SIG-M5 (cell line): ENCODE results near the gene SERP2.

Experiments used
- DNase-seq: peaks from one replicate; lab custom pipeline; 2025; lab: John Stamatoyannopoulos, UW

The SERP2 gene

DNA sequence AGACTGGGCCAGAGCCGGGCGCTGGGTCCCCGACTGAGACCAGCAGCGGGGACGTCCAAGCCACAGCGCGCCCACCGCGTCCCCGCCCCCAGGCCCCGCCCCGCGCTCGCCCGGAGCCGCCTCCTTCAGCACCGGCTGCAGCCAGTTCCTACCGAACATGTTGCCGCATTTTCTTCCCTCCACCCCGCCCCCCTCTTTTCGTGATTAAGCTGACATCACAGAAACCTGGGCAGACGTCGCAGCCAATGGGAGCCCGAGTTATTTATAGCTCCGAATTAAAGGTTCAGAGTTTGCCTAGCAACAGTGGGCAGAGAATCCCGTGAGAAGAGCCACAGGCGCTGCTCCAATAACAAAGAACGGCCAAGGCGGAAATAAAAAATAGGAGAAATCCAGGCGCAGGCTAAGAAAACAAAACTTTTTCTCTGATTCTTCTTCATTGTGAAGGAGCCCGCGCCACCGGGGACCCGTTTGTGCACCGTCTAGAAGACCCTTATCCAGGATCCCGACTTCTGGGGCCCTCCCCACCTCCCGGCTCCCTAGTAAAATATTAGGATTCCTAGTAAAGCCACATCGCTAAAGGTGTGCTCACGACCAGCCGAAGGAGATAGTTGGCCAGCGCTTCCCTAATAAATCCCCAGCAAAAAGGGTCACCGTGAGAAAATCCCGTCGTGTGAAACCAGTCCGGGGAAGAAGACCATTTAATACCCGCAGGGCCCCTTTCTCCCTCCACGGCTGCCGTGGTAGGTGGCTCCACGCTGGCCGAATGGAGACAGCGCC lies 61.7 kb downstream of the SERP2 start:
- peak; percentile 85 for DNase-seq

- DNase-seq = no peak
Observed at GRCh38 chr13:44435919-44436510, 62.4 kb downstream of the SERP2 start.

- peak; percentile 21 for DNase-seq
Observed at GRCh38 chr13:44436589-44437337, 63.1 kb downstream of the SERP2 start.

- DNase-seq = no peak
Observed at GRCh38 chr13:44437356-44438233, 64.0 kb downstream of the SERP2 start.

DNA sequence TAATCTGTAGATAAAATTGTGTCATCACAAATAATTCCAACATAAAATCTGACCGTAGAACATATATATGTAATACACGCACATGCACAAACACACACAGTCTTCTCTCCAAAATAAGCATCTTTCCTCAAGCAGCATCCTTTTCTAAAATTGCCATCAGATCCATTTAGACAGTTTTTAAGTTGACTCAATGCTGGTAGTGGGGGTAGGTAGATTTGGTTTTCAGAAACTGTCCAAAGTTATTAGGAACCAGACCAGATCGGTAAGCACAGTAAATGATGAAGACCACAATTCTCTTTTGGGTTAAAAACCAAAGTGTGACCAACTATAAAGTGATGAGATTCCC lies 64.6 kb downstream of the SERP2 start:
- no peak for DNase-seq

GRCh38 chr13:44439452-44440024 lies 65.9 kb downstream of the SERP2 start:
- no peak for DNase-seq

DNA sequence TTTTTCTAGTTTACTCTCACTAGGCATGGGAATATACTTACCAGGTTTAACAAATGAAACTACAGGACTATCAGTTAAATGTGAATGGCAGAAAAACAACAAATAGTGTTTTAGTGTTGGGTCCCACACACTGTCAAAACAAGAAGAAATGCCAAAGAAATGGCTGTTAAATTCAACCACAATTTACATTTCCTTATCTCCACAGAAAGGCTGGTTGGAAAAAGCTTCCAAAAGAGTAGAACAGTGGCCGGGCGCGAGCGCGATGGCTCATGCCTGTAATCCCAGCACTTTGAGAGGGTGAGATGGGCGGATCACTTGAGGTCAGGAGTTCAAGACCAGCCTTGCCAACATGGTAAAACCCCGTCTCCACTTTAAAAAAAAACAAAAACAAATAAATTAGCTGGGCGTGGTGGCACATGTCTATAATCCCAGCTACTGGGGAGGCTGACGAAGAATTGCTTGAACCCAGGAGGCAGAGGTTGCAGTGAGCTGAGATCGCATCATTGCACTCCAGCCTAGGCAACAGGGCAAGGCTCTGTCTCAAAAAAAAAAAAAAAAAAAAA lies 66.5 kb downstream of the SERP2 start:
- no peak for DNase-seq
